H1 (cell line): ENCODE measurements around the gene EDDM3A.

Experiments
- POLR2A ChIP-seq, 2 experiments: IDR thresholded peaks; 1 replicate in 1 of 2; 2 replicates in 1 of 2; pipeline ENCODE4 v1.6.1; 2011; ENCODE audit warnings: low read depth in 2 of 2, low read length in 2 of 2, mild to moderate bottlenecking in 2 of 2; ENCODE audit errors: control extremely low read depth in 1 of 2
- POLR2AphosphoS5 ChIP-seq: IDR thresholded peaks from 2 replicates; pipeline ENCODE4 v1.6.1; 2011; ENCODE audit warnings: low read depth, low read length
- SP1 ChIP-seq: IDR thresholded peaks from 2 replicates; pipeline ENCODE4 v1.6.1; 2011; ENCODE audit warnings: low read depth, low read length
- TF ChIP-seq, protein P1 (sequence below), 3 experiments: IDR thresholded peaks; 1 replicate in 2 of 3; 2 replicates in 1 of 3; pipeline versions ENCODE4 v1.5.1 to v1.6.1; 2011; ENCODE audit warnings: low read length in 3 of 3, mild to moderate bottlenecking in 3 of 3, inconsistent platforms in 2 of 3, low read depth in 1 of 3, moderate library complexity in 1 of 3; ENCODE audit not compliant: insufficient read depth in 1 of 3; ENCODE audit errors: control extremely low read depth in 1 of 3

DNA sequence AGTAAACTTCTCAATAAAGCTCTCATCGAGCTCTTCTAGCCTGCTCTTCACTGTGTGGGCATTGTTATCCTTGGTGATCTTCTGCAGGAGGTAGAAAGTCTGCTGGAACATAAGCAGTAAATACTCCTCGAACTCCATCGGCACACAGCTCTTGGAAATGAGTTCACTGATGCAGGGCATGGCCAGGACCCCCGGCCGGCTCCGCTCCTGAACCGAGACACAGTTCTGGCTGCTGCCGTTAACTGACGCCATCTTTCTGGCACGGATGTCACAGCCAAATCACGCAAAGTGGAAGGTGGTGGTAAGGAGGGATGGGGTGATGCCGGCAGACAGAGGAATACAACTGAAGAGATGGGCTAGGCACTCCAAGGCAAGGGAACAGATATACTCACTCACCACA lies 23.7 kb upstream of the EDDM3A start:
- TF ChIP-seq, protein P1, sequence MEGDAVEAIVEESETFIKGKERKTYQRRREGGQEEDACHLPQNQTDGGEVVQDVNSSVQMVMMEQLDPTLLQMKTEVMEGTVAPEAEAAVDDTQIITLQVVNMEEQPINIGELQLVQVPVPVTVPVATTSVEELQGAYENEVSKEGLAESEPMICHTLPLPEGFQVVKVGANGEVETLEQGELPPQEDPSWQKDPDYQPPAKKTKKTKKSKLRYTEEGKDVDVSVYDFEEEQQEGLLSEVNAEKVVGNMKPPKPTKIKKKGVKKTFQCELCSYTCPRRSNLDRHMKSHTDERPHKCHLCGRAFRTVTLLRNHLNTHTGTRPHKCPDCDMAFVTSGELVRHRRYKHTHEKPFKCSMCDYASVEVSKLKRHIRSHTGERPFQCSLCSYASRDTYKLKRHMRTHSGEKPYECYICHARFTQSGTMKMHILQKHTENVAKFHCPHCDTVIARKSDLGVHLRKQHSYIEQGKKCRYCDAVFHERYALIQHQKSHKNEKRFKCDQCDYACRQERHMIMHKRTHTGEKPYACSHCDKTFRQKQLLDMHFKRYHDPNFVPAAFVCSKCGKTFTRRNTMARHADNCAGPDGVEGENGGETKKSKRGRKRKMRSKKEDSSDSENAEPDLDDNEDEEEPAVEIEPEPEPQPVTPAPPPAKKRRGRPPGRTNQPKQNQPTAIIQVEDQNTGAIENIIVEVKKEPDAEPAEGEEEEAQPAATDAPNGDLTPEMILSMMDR (IDR thresholded peaks at IDR 0.05; ENCODE audit: control extremely low read depth in 1 of 3, insufficient read depth in 1 of 3, low read depth in 1 of 3, low read length in 3 of 3) = no peak
- TF ChIP-seq POLR2AphosphoS5 (no peak), SP1 (no peak), POLR2A (IDR thresholded peaks at IDR 0.05; ENCODE audit: control extremely low read depth in 1 of 2, low read depth in 2 of 2, low read length in 2 of 2) (no peak)
